ENCODE data around the gene PRDM16.

The PRDM16 gene

DNA sequence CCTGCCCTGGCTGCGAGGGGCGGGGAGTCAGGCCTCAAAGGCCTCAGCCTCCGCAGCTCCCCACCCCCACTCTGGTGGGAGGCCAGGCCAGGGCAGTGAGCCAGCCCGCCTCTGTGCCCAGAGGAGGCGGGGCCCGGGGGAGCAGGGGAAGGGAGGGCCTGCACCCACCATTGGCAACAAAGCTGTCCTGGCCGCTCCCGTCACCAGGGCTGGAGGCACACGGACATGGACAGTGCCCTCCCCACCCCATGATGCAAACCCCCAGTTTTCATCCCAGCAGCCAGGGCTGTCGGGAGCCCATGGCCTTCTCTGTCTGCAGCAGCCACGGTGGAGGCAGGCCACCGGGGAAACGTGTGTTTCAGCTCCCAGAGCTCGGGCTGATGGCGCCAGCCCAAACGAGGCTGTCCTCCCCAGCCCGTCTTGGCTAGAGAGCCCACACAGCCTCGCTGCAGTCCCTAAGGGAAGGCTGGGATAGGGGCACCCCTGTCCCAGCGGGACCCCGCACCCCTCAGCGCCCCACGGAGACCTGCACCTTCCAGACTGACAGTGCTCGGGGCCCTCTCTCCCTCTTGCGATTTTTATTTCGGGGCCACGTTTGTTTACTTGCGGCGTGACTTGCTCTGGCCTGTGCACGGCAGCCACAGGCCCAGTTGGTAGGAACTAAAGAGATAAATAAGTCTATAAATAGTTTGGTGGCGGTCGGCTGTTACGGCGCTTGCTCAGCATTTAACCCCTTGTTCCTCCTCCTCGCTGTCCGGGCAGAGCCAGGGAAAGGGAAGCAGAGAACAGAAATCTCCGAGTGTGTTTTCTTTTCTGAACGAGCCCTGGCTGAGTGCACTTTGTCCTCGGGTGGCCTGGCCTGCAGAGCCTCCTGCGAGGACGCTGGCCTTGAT, 101.8 kb downstream of the PRDM16 start:
- peak; percentile 28 for DNase-seq

DNA sequence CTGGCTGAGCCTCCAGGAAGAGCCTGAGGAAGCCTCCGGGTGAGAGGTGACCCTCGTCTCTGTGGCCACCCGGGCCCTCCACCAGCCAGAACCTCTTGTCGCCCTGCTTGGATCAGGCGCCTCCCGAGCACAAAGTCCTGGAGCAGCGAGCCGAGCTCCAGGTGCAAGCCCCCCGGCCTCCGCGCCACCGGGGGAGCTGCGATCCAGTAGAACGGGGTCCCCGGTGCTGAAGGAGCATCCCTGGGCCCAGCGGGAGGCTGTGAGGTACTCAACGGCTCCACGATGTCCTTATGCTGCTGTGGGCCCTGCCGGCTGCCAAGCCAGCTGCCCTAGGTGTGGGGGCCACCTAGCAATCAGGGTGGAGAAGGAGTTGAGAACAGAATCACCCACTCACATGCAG, 102.8 kb downstream of the PRDM16 start:
- DNase-seq, result no peak

DNA sequence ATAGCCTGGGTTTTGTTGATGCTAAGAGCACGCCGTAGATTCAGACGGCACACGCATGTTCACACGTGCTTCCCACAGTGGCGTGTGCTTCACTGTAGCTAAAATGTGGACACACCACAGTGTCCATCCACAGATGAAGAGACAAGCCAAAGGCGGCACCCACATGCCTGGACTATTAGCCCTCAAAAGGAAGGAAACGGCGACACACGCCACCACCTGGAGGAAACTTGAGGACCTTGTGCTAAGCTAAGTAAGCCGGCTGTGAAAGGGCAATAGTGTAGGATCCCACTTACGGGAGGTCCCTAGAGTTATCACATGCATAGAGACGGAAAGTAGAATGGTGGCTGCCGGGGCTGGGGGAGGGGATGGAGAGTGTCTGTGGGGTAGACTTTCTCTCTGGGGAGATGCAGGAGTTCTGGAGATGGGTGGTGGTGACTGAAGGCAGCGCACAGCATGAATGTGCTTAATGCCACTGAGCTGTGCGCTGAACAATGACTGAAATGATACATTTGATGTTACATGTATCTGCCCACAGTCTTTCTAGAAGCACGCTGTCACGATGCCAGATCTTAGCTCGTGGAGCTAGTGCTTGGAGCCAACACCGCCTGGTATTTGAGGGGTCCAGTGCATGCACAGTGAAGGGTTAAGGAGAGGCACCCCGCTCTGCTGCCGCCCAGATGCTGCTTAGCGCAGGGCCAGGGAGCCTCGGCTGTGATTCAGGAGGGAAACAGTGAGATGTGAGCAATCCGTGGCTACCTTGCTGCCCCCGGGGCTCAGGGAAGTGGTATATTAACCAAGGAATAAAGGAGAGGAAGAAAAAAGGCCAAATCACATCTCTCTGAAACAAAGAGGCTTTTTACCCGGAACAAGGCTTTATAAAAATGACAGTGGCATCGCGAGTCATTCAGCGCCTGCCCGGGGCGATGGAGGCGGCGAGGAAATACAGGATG, 103.7 kb downstream of the PRDM16 start:
- no peak for DNase-seq

DNA sequence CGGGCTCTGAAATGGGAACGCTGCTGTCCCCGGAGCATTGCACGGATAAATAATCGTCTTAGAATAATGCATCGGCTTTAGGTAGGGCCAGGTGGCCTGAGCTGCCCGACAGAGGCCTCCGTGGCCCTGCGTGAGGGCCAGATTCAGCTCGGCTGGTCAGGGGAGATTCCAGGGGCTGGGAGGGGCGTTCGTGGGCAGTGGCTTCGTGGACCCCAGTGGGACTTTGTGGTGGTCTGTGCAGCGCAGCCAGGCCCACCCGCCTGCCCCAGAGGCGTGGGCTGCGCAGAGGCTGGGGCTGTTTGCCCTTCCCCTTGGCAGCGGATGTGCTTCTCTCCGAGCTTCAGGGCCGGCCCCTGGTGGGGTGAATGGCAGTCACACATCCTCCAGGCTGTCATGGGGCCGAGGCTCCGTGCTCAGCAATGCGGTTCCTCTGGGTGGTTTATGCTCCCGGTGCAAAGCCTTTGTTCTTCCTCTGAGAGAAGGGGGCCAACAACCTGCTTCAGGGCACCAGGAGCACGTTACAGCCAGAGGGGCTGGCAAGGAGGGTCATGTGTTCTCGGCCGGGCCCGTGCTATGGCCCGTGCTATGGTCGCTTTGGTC, 104.5 kb downstream of the PRDM16 start:
- DNase-seq, result no peak

DNA sequence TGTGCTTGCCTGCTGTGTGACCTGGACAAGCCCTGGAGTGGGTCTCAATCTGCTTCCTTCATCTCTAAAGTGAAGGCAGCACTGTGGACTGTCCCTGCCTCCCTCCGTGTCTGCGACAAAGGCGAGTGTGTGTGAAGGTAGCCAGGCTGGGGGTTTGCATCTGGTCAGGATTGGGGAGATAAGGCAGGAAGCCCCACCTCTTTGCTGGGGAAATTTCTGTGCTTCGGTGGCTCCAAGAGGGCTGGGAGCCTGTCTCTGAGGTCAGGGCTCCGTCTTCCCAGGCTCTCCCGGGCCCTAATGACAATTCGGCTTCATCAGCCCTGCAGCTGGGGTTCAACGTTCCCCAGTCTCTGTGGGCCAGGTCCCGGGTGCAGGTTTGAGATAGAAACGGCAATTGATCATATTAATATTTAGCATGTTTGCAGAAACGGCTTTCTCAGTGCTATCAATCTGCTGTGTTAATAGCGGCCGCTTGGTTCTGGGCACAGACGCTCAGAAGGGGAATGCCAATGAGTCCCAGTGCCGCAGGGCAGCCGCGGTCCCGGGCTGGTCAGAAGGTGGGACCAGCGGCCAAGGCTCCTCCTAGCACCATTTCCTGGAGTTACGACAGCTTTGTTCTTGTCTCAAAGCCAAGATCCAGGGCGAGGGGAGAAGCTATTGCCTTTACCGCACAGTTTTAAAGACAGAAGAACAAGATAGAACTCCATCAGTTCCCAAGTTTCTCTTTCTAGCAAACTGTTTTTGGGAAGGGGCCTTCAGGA, 105.7 kb downstream of the PRDM16 start:
- no peak for DNase-seq

DNA sequence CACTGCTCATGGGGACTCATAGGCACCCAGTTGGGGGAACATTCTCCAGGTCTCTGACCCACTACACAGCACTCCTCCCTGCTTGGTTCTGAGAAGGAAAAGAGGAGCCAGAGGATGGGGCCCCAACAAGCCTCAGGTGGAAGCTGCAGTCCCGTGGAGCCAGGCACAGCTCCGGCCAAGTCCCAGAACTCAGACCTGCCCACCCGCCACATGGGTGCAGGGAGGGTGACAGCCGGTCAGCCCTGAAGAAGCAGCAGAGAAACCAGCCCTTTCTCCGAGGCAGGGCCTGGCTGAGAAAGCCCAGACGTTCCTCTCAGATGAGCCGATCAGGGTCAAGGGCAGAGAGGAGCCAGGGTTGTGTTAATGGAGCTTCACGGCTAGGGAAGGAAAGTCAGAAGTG, 106.5 kb downstream of the PRDM16 start:
- DNase-seq, result no peak

DNA sequence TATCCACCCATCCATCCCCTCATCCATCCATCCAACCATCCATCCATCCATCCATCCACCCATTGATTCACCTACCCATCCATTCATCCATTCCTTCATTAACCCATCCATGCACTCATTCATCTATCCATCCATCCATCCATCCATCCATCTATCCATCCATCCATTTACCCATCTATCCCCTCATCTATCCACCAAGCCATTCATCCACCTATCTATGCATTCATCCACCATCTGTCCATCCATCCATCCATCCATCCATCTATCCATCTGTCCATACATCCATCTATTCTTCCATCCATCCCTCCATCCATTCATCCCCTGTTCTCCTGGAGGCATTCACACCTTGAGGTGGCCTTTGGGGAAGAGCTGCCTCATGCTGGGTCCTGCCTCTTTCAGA, 107.0 kb downstream of the PRDM16 start:
- no peak for DNase-seq

DNA sequence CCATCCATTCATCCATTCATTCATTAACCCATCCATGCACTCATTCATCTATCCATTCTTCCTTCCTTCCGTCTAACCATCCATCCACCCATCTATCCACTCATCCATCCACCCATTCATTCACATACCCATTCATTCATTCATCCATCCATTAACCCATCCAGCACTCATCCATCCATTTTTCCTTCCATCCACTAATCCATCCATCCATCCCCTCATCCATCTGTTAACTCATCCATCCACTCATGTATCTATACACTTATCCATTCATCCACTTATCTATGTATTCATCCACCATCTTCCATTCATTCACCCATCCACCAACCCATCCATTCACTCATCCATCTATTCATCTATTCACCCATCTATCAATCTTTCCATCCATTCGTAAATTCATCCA, 107.8 kb downstream of the PRDM16 start:
- no peak for DNase-seq

DNA sequence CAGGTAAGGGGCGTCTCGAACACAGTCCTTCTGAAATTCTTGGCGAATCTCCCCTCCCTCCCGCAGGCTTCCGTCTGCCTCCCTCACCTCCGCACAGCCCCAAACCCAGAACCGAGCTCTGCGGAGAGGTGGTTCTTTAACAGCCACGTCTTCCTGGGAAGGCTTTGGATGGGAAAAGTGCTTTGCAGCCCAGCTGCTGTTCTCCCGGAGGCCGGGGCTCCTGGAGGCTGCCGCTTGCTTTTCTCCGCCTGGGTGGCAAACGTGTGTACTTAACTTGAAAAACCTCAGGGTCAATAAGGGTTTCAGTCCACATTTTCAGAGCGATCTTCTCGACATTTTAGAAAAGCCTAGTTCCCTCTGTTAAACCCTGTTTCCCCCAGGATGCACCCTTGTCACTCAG, 109.3 kb downstream of the PRDM16 start:
- DNase-seq, result no peak

DNA sequence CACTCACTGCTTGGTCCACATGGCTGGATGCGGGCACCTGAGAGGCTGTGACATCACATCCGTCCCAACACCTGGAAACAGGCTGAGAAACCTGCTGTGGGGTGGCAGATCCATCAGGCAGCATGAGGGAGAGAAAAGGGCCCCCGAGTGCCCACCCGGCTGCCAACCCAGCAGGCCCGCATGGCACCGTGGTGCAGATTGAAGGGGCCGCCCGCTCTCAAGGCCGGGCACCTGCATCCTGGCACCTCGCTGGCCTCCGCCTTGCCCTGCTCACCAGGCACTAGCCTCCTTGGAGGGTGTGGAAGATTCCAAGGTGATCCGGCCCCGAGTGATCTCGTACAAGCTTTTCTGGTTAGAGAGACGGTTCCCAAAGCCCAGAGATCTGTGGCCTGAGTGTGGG, 110.5 kb downstream of the PRDM16 start:
- no peak for DNase-seq

DNA sequence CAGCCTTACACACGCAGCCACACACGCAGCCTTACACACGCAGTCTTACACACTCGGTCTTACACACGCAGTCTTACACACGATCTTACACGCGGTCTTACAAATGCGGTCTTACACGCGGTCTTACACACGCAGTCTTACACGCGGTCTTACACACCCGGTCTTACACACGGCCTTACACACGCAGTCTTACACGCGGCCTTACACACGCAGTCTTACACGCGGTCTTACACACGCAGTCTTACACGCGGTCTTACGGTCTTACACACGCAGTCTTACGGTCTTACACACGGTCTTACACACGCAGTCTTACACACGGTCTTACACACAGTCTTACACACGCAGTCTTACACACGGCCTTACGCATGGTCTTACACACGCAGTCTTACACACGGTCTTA, 111.9 kb downstream of the PRDM16 start:
- no peak for DNase-seq

DNA sequence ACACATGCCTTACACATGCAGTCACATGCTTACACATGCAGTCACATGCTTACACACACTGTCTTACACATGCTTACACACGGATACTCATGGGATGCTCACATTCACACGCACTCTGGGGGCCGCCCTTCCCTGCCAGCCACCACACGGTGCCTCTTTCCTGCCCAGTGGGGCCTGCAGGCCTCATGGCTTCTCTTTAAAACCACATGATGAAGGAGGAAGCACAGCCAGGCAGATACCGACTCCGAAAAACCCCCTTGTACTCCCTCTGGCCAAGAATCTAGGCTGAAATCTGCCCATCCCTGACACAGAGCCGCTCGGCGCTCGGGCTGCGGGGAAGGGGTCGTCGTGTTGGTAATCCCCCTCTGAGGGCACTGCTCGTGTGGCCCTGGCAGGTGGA, 113.0 kb downstream of the PRDM16 start:
- DNase-seq, result no peak

DNA sequence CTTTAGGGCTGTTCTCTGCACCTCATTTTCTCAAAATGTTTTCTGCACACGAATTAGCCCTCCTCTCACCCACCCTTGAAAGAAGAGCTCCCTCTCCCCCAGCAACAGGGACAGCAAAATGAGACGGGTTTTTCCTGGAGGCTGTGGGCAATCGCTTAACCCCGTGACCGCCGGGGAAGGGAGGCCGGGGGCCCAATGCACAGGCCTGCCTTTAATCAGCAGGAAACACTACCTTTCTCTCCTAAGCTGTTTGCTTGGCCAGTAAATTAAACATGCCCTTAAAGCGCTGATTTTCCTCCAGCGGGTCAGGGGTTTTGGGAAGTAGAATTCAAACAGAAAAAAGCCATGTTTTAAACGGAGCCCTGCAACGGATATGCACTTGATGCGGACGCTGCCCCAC, 114.4 kb downstream of the PRDM16 start:
- no peak for DNase-seq

DNA sequence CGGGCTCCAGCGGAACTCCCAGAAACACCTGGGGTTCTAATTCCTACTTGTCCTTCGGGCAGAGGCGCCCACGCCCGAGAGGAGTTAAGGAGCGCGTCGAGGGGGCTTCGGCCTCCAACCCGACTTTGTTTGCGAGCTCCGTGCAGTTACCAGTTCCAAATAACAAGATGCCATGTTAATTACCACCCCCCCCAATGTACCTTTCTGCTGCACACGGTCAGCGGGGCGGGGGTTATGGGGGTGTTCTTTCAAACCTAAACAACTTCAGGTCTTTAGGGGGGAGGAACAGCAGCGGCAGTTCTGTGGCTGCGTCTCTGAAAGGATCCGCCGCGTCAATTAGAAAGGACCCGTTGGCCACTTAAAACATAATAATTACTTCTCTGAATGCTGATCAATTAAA, 114.8 kb downstream of the PRDM16 start:
- DNase-seq, result no peak

DNA sequence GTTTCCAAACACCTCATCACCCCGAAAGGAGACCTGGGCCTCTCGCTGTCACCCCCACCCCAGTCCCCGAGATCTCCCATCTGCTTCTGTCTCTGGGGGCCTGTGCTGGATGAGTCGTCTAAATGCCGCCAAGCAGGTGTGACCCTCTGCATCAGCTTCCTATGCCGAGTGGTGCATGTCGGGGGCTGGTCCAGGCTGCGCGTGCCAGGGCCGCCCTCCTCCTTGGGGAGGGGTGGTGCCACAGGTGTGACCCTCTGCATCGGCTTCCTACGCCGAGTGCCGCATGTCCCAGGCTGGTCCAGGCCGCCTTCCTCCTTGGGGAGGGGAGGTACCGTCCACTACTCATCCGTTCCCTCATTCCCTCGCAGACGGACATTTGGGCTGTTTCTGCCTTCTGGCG, 115.7 kb downstream of the PRDM16 start:
- DNase-seq, result no peak

DNA sequence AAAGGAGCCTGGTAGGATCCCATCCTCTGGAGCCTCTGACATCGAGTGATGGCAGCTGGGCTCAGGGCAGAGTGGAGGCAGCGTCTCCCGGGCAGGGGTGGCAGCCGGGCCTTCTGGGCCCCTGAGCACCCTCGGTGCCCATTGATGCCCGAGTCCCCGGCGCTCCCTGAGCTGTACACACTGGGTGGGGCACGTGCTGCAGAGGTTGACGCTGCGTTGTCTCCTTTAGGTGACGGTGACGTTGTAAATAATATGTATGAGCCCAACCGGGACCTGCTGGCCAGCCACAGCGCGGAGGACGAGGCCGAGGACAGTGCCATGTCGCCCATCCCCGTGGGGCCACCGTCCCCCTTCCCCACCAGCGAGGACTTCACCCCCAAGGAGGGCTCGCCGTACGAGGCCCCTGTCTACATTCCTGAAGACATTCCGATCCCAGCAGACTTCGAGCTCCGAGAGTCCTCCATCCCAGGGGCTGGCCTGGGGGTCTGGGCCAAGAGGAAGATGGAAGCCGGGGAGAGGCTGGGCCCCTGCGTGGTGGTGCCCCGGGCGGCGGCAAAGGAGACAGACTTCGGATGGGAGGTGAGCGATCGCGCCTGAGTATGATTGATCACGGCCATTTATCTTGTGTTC, 117.0 kb downstream of the PRDM16 start:
- DNase-seq, result no peak

DNA sequence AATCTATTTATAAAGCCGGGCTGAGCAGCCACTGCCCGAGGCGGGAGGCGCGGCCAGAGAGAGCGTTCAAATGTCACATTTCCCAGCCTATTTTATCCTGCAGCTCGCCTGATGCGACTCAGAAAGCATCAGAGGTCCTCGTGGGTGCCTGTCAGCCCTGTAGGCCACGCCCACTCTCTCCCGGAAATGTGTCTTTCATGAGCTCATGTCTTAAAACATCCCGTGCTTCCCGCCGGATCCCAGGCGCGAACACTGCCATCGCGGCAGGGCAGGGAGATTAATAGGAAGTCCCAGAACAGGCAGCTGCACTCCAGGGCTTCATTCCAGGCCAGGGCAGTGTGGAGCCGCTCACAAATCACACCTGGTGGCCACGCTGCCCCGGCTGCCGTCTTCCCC, 117.5 kb downstream of the PRDM16 start:
- DNase-seq, result no peak

DNA sequence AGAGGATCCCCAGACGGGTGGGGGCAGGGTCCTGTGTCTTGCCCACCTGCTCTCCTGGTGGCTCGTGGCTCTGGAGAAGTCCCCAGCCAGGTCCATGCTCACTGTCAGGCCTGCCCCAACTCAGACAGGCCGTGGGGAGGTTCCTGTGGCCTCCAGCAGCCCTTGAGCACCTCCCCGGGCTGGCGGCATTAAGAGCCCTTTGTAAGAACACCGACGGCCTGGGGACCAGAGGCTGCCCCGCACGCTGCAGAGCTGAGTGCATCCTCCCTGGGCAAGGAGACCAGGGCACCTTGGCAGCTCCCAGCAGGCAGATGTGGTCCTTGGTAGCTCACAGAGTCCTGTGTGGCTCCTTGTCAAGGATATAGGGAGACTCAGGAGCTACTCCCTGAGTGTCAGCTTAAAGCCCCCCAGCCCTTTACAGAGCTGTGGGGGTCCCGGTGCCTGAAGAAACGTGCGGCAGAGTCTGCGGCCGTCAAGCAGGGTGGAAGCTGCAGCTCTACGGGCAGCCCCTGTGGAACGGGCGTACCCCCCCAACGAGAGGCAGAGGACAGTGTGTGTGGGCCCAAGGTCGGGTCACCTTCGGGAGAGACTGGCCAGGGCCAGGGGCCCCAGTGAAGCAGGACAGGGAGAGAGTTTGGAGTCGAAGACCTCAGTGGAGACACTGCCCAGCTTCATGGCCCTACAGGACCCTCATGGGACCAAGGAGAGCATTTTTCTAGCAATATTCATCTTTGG, 118.6 kb downstream of the PRDM16 start:
- no peak for DNase-seq

DNA sequence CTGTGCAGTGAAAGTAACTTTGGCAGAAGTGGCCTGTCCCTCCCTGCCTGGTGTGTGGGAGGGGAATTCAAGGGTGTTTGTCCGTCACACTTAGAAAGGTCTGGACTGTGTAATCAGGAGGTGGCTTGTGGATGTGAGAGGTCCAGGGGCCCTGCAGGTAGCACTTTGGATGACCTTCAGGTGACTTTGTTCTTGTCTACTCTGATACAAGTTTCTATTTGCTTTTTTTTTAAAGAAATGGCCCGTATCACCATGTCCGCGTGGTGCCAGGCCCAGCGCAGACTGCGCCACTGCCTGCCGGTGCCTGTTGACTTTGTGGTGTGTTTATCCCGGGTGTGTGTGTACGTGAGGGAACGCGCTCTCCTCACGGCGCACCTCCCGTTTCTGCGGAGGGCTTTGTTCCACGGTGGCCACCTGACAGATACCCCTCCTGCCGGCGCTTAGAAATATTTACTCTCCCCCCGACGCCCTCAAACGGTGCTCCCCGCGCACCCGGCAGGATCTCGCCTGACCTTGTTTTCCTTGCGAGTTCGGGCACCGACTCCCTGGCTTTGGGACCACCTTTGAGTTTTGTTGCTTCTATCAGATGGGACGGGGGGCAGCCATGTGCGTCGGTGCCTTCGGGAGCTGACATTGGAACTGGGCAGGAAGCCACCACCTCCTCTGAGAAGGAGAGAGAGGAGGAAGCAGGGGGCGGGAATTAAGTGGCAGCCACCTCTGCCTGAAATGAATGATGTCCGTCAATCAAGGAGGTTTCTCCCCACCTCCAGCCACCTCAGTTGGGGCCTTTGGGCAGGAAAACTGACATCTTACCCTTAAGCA, 119.4 kb downstream of the PRDM16 start:
- no peak for DNase-seq

DNA sequence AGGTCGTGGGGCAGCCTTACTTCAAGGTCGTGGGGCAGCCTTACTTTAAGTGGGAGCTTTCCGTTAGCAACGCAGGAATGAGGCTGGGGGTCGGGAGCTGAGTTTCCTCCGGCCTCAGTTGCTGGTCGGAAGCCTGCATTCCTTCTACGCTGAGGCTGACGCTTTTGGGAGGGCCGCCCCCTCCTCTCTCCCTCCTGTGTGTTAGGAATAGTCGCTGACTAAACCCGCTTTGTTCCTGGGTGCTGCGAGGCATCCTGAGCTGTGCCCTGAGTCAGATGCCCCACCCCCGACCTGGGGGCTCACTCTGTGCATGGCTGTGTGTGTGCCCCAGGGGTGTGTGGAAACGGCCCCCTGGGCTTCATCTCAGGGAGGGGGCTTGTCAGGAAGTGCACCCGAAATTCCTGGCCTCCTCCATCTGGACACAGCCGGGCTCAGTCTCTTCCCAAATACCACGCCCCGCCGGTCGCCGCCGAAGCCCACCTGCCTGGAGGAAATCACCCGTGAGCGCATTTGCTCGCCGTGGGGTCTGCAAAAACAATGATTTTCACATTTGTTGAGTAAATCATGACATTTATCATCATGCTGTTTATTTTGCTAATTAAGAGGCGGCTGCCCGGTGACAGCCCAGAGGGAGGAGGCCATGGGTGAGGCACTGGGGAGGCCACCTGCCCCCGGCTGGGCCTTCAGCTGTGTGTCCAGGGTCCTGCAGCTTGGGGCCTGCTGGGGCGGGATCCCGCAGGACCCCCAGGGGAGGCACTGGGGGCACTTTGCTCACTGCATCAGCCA, 121.4 kb downstream of the PRDM16 start:
- no peak for DNase-seq
